ENCODE measurements around the gene COQ6. TPM values are rescaled to one million over a fixed set of nuclear protein-coding genes. Genes with fewer than 3 reads are reported as not detected.

COQ6 gene
- 32.7 and 39.8 TPM in 2 replicates for total RNA-seq

DNA sequence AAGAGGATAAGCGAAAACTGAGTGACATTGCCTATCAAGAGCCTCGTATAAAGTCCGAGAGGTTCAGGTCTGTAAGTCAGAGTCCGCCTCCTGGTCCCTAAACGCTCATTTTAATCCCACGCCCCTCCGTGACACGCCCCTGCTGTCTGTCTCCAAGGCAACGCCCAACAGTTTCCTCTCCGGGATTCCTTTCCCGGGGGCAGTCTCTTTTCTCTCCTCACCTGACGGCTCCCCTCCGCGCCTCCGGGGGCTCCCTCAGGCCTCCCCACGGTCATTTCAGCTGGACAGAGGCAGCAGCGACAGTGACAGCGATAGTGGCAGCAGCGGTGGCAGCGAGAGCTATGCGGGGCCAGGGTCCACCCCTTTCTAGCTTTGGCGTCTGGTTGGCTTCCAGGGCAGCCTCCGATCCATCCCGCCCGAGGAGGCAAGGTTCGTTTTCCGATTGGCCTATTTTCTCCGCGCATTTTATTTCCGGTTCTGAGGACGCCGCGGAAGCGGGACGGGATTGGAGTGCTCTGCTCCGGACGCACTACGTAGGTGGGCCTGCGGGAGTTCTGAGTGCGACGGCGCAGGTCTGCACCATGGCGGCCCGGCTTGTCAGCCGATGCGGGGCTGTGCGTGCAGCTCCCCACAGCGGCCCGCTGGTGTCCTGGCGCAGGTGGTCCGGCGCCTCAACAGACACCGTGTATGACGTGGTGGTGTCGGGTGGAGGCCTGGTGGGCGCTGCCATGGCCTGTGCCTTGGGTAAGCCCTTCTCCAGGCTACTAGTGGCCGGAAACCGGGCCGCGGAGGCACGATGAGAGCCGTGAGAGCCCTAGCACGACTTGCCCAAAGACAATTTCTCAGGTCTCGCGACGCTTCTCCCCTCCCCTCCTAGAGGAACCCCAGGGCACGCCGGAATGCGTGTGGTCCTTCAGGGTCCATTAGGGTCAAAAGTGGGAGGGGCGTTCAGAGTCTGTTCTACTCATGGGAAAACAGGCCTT lies at the start of gene COQ6, which contains the start of gene FAM161B:
COQ6 (plus strand) TSS at position 551 of the 983 bp plus-strand sequence; CDS start at position 582, 31 bp downstream.
FAM161B (minus strand) TSS at position 343 of the 983 bp plus-strand sequence; CDS start at position 275, 68 bp downstream.

Other genes with a start within 250 kb of the COQ6 start
- 28.1 and 34.1 TPM in 2 replicates for gene PNMA1, start 235.9 kb upstream of the COQ6 start, total RNA-seq
- 1.2 and 1.8 TPM in 2 replicates for gene PTGR2, start 98.5 kb upstream of the COQ6 start, total RNA-seq
- 40.9 and 43.9 TPM in 2 replicates for gene ZNF410, start 63.4 kb upstream of the COQ6 start, total RNA-seq
- gene FAM161B, start 208 bp upstream of the COQ6 start, total RNA-seq: 2.1 and 3.0 TPM in 2 replicates
- 5.7 and 10.6 TPM in 2 replicates for gene ENTPD5, start 69.0 kb downstream of the COQ6 start, total RNA-seq
- gene BBOF1, start 69.0 kb downstream of the COQ6 start, total RNA-seq: 3.5 and 5.8 TPM in 2 replicates
- 22.6 and 34.0 TPM in 2 replicates for gene ALDH6A1, start 134.2 kb downstream of the COQ6 start, total RNA-seq
- 2.1 and 6.3 TPM in 2 replicates for gene LIN52, start 134.7 kb downstream of the COQ6 start, total RNA-seq

All from pericardium fibroblast (primary cell).